Smooth muscle cell of the pulmonary artery (primary cell): Measurements from ENCODE around the gene TATDN2. TPM values are rescaled to one million over a fixed set of nuclear protein-coding genes. Genes with fewer than 3 reads are reported as not detected.

Source experiments
- total RNA-seq: library from RNA; depleted of rRNA; stranded (reverse); fragments of >200 nt; gene quantifications from 2 replicates; pipeline ENCODE4 v1.2.3, GENCODE V29; 2014

Gene TATDN2, protein sequence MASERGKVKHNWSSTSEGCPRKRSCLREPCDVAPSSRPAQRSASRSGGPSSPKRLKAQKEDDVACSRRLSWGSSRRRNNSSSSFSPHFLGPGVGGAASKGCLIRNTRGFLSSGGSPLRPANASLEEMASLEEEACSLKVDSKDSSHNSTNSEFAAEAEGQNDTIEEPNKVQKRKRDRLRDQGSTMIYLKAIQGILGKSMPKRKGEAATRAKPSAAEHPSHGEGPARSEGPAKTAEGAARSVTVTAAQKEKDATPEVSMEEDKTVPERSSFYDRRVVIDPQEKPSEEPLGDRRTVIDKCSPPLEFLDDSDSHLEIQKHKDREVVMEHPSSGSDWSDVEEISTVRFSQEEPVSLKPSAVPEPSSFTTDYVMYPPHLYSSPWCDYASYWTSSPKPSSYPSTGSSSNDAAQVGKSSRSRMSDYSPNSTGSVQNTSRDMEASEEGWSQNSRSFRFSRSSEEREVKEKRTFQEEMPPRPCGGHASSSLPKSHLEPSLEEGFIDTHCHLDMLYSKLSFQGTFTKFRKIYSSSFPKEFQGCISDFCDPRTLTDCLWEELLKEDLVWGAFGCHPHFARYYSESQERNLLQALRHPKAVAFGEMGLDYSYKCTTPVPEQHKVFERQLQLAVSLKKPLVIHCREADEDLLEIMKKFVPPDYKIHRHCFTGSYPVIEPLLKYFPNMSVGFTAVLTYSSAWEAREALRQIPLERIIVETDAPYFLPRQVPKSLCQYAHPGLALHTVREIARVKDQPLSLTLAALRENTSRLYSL
- 16.4 and 18.3 TPM in 2 replicates for total RNA-seq

DNA sequence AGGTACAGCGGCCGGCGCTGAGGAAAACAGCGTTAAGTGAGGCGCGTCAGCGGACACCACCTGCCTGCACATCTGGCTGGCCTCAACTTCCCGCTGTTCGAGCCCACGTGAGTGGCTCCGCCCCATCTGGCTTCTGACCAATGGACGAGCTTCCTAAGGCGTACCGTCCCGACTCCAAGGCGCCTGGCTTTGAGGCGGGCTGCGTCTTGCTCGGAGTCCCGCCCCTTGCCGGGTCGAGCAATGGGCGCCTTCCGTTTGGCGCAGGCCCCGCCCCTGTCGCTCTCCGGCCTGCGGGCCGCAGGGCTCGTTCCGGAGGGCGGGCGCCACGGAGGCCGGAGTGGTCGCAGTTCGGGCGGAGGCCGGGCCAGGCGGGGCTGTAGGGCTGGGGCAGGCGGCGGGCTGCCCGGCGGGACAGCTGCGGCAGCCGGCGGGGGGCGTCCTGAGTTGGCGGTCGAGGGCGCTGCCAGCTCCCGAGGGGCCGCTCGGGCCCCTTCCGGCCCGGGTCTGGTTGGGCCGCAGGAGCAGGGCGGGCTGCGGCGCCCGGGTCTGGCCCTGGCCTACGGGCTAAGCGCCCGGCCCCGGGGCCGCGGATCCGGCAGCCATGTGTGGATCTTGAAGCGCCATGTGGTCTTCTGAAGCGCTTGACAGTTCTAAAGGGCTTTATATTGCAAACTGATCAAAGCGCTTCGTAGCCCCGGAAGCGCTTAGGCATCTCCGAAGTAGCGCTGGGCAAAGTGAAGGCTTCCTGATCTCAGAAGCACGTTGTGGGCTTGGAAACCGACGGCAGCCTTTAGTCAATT is at the start of gene TATDN2:
Gene TATDN2 (plus strand): TSS at position 276 of the 800 bp plus-strand sequence. CDS start 742 bp downstream, outside the sequence.

DNA sequence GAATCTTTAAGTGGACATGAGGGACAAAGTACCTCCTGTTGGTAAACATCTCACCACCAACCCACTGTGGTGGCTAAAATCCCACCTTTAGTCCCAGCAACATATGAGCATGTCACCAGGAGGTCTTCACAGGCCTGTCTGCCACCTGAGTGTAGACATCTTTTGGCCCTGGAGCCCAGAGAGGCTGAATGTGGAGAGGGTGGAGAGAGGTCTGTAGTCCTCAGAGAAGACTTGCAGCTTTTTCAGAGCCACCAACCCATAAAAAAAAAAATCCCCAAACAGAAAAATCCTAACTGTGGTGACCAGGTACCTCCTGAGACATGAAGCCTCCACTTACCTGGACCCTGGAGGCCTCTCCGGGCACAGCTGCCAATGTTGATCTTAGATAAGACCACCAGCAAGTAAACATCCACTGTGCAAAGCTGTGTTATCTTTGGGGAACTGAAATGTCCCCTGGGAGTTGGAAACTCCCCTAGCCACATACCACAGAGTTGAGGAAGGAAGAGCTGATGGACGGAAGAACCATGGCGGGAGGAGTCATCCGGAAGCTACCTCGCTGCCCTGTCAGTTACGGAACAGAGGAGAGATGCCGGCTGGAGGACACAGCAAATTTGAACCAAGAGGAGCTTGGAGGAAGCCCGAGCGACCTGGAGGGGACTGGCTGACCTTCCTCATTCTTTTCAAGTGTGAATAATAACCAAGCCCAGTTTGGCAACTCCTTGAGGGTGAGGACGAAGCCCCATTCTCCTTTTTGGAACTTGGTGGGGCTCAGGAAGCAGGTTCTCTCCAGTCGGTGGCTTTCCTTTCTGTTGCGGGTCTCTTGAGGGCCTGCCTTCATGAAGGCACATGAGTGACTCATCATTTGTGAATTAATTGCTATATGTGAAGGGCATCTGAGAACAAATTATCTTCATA is 44.5 kb downstream of the TATDN2 start, which contains the start of gene GHRL:
Gene GHRL (minus strand): TSS at position 443 of the 915 bp plus-strand sequence. CDS start 2,767 bp downstream, outside the sequence.

Other genes with a start within 250 kb of the TATDN2 start
- 3.1 and 7.4 TPM in 2 replicates for gene FANCD2, start 222.0 kb upstream of the TATDN2 start, total RNA-seq
- not detected in 2 replicates for gene FANCD2OS, start 140.2 kb upstream of the TATDN2 start, total RNA-seq
- gene BRK1, start 132.8 kb upstream of the TATDN2 start, total RNA-seq = 80.3 and 90.6 TPM in 2 replicates
- gene VHL, start 106.7 kb upstream of the TATDN2 start, total RNA-seq = 36.3 and 37.2 TPM in 2 replicates
- 5.9 and 22.7 TPM in 2 replicates for gene IRAK2, start 83.5 kb upstream of the TATDN2 start, total RNA-seq
- gene GHRL, start 44.5 kb downstream of the TATDN2 start, total RNA-seq = not detected in 2 replicates
- 359 and 364 TPM in 2 replicates for gene SEC13, start 72.7 kb downstream of the TATDN2 start, total RNA-seq